Esophagus muscularis mucosa (tissue), 4 donors: ENCODE measurements around the gene CEBPG. TPM values are rescaled to one million over a fixed set of nuclear protein-coding genes. Genes with fewer than 3 reads are reported as not detected.

Source experiments
- DNase-seq: peaks from one replicate; pipeline ENCODE4 v3.0.0-alpha.2; 2017; ENCODE audit errors: extremely low spot score
- H3K27ac ChIP-seq, 4 donors: fragments of 200-600 bp; sonication (generic); replicated peaks in 1 of 4; 1 replicate in 3 of 4; 2 replicates in 1 of 4; pipeline ENCODE4 v1.5.1; 2016 to 2019; ENCODE audit warnings: mild to moderate bottlenecking in 1 of 4
- H3K27me3 ChIP-seq, 4 donors: fragments of 200-600 bp; sonication (generic); one replicate each; pipeline versions ENCODE4 v1.5.1 to v1.6.0; 2016 to 2019
- H3K36me3 ChIP-seq, 4 donors: fragments of 200-600 bp; sonication (generic); one replicate each; pipeline ENCODE4 v1.5.1; 2016 to 2019
- H3K4me1 ChIP-seq, 4 donors: fragments of 200-600 bp; sonication (generic); one replicate each; pipeline ENCODE4 v1.5.1; 2016 to 2019
- H3K4me3 ChIP-seq, 4 donors: fragments of 200-600 bp; sonication (generic); 1 replicate in 2 of 4; 2 replicates in 2 of 4; pipeline ENCODE4 v1.5.1; 2016 to 2019; ENCODE audit warnings: mild to moderate bottlenecking in 4 of 4, moderate library complexity in 1 of 4
- H3K9me3 ChIP-seq, 4 donors: fragments of 200-600 bp; sonication (generic); 1 replicate in 3 of 4; 2 replicates in 1 of 4; pipeline ENCODE4 v1.5.1; 2016 to 2019
- CTCF ChIP-seq, 3 experiments: fragments of 200-600 bp in 2 of 3; fragments of 450-650 bp in 1 of 3; sonication (generic) in 2 of 3; IDR thresholded peaks; one replicate each; pipeline ENCODE4 v1.5.1; 2017 to 2019; ENCODE audit warnings: antibody characterized with exemption in 3 of 3, mild to moderate bottlenecking in 2 of 3, moderate library complexity in 1 of 3
- EP300 ChIP-seq: sonication (generic); formaldehyde crosslinking; IDR thresholded peaks from one replicate; pipeline ENCODE4 v1.6.1; 2017; ENCODE audit warnings: antibody characterized with exemption
- POLR2A ChIP-seq: fragments of 450-650 bp; IDR thresholded peaks from one replicate; pipeline ENCODE4 v1.6.1; 2017; ENCODE audit warnings: antibody characterized with exemption, moderate library complexity, mild to moderate bottlenecking, low read depth
- POLR2AphosphoS5 ChIP-seq, 2 donors: sonication (generic); formaldehyde crosslinking; IDR thresholded peaks; one replicate each; pipeline ENCODE4 v1.6.1; 2017; ENCODE audit warnings: antibody characterized with exemption in 2 of 2
- WGBS: methylation state at CpG from one replicate; pipeline ENCODE4 v1.1.5; 2018; 5-methylcytosine and 5-hydroxymethylcytosine counted together
- intact Hi-C: fragments of 100-400 bp; cut with DNase I; formaldehyde crosslinking; loops from one replicate; pipeline ENCODE4 v1.15.1; 2023
- total RNA-seq, 4 donors: library from RNA; depleted of rRNA; stranded (reverse); fragments of >200 nt; gene quantifications; one replicate each; pipeline versions ENCODE4 v1.1.0 to v1.2.1, GENCODE V29; 2016

Gene CEBPG
- total RNA-seq, 4 donors from 2014 or later: 23.1 to 30.3 (median 28.5) TPM

- H3K4me3 ChIP-seq: no peak overlapping the region
- intact Hi-C loops: no loop called here
- H3K27ac ChIP-seq: no peak overlapping the region
- TF ChIP-seq POLR2A (no peak), POLR2AphosphoS5 (IDR thresholded peaks at IDR 0.05) (no peak), CTCF (IDR thresholded peaks at IDR 0.05) (no peak), EP300 (no peak)
- no peak for DNase-seq
- H3K9me3 ChIP-seq: no peaks in the 10 kb centered on the region
- WGBS: 91% methylated on average over 9 of the region's 9 CpGs
- H3K27me3 ChIP-seq: no peaks in the 10 kb centered on the region
- peaks cover 0 to 10% (median 8%) of the 10 kb centered on the region in 4 donors for H3K4me1 ChIP-seq
- peaks cover 0 to 3% (median 1%) of the 10 kb centered on the region in 4 donors for H3K36me3 ChIP-seq
These were observed 47.3 kb downstream of the CEBPG start for GRCh38 chr19:33420821-33421220.

- Histone ChIP-seq H3K27me3 (no peaks in the 10 kb centered on the region), H3K27ac (no peak overlapping the region), H3K36me3 (peaks cover 0 to 3% (median 1%) of the 10 kb centered on the region in 4 donors), H3K9me3 (no peaks in the 10 kb centered on the region), H3K4me3 (no peak overlapping the region), H3K4me1 (peaks cover 0 to 7% (median 6%) of the 10 kb centered on the region in 4 donors)
- no peak for TF ChIP-seq CTCF (IDR thresholded peaks at IDR 0.05)
- no peak for TF ChIP-seq POLR2AphosphoS5 (IDR thresholded peaks at IDR 0.05)
- no peak for TF ChIP-seq POLR2A
- TF ChIP-seq EP300: no peak
- no peak for DNase-seq
- intact Hi-C loops: no loop called here
- 97% methylated on average over 7 of the region's 7 CpGs for WGBS
These were observed 47.9 kb downstream of the CEBPG start for GRCh38 chr19:33421368-33421767.

GRCh38 chr19:33422369-33423180 is 49.1 kb downstream of the CEBPG start:
- Histone ChIP-seq H3K9me3 (no peaks in the 10 kb centered on the region), H3K4me1 (no peaks in the 10 kb centered on the region), H3K36me3 (peaks cover 0 to 3% (median 3%) of the 10 kb centered on the region in 4 donors), H3K27ac (no peak overlapping the region), H3K4me3 (no peak overlapping the region), H3K27me3 (no peaks in the 10 kb centered on the region)
- no peak for DNase-seq
- intact Hi-C loops: no loop called here
- 95% methylated on average over 3 of the region's 3 CpGs for WGBS
- TF ChIP-seq POLR2A: no peak

GRCh38 chr19:33424181-33424580 is 50.7 kb downstream of the CEBPG start:
- WGBS: 93% methylated on average over 8 of the region's 8 CpGs
- TF ChIP-seq POLR2AphosphoS5 (IDR thresholded peaks at IDR 0.05) (no peak), EP300 (no peak), POLR2A (no peak), CTCF (IDR thresholded peaks at IDR 0.05) (no peak)
- no peak overlapping the region for H3K27ac ChIP-seq
- peaks cover 0 to 3% (median 3%) of the 10 kb centered on the region in 4 donors for H3K36me3 ChIP-seq
- intact Hi-C loops: no loop called here
- H3K27me3 ChIP-seq: no peaks in the 10 kb centered on the region
- no peak for DNase-seq
- H3K4me1 ChIP-seq: no peaks in the 10 kb centered on the region
- H3K4me3 ChIP-seq: no peak overlapping the region
- no peaks in the 10 kb centered on the region for H3K9me3 ChIP-seq

- H3K4me3 ChIP-seq: no peak overlapping the region
- no peaks in the 10 kb centered on the region for H3K4me1 ChIP-seq
- no peak for DNase-seq
- no peaks in the 10 kb centered on the region for H3K9me3 ChIP-seq
- H3K27ac ChIP-seq: no peak overlapping the region
- no peaks in the 10 kb centered on the region for H3K27me3 ChIP-seq
- H3K36me3 ChIP-seq: peaks cover 0 to 3% (median 0%) of the 10 kb centered on the region in 4 donors
- TF ChIP-seq CTCF (IDR thresholded peaks at IDR 0.05): no peak
- intact Hi-C loops: no loop called here
- 81% methylated on average over 21 of the region's 24 CpGs for WGBS
These were observed 53.3 kb downstream of the CEBPG start for GRCh38 chr19:33426621-33427361.
